Measurements from ENCODE around the gene KRTAP10-12.

DNA sequence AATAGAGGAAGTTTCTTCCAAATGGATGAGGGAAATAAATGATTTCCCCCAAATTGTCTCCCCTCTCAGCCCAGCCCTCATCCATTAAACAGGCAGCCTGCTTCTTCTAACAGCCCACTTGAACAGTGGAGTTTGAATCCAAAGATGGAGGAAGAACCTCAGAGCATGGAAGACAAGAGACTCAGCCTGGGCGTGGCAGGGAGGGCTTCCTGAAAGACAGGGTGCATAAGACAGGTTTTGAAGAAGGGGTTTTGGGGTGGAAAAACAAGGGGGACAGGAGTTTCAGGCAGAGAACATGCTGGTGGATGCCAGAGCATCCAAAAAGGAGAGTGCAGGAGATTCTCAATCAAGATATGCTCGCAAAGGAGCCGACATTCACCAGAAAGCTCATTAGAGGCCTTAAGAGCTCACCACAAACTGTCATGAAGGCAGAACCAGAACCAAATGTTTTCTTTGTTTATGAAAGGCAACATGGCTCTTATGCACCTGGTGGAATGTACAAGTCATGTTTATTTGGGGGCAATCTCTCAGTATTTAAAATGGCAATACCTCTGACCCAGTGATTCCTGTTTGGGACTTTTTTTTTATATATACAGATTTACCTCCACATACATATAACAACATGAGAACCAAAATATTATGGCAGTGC is 40.9 kb downstream of the KRTAP10-12 start:
- TF ChIP-seq, protein P1, sequence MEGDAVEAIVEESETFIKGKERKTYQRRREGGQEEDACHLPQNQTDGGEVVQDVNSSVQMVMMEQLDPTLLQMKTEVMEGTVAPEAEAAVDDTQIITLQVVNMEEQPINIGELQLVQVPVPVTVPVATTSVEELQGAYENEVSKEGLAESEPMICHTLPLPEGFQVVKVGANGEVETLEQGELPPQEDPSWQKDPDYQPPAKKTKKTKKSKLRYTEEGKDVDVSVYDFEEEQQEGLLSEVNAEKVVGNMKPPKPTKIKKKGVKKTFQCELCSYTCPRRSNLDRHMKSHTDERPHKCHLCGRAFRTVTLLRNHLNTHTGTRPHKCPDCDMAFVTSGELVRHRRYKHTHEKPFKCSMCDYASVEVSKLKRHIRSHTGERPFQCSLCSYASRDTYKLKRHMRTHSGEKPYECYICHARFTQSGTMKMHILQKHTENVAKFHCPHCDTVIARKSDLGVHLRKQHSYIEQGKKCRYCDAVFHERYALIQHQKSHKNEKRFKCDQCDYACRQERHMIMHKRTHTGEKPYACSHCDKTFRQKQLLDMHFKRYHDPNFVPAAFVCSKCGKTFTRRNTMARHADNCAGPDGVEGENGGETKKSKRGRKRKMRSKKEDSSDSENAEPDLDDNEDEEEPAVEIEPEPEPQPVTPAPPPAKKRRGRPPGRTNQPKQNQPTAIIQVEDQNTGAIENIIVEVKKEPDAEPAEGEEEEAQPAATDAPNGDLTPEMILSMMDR (IDR thresholded peaks at IDR 0.05 in 2 of 3, conservative IDR thresholded peaks at IDR 0.05 in 1 of 3; ENCODE audit: borderline replicate concordance in 1 of 3, insufficient read depth in 1 of 3, low read depth in 2 of 3, low read length in 2 of 3): no peak
- no peak for TF ChIP-seq ZFX (IDR thresholded peaks at IDR 0.05)
- TF ChIP-seq EZH2 (IDR thresholded peaks at IDR 0.05): no peak
- no peak for TF ChIP-seq POLR2AphosphoS5 (IDR thresholded peaks at IDR 0.05; ENCODE audit: low read depth, low read length)
- TF ChIP-seq ZNF274 (IDR thresholded peaks at IDR 0.05; ENCODE audit: low read depth, low read length): no peak
- TF ChIP-seq, protein P2, sequence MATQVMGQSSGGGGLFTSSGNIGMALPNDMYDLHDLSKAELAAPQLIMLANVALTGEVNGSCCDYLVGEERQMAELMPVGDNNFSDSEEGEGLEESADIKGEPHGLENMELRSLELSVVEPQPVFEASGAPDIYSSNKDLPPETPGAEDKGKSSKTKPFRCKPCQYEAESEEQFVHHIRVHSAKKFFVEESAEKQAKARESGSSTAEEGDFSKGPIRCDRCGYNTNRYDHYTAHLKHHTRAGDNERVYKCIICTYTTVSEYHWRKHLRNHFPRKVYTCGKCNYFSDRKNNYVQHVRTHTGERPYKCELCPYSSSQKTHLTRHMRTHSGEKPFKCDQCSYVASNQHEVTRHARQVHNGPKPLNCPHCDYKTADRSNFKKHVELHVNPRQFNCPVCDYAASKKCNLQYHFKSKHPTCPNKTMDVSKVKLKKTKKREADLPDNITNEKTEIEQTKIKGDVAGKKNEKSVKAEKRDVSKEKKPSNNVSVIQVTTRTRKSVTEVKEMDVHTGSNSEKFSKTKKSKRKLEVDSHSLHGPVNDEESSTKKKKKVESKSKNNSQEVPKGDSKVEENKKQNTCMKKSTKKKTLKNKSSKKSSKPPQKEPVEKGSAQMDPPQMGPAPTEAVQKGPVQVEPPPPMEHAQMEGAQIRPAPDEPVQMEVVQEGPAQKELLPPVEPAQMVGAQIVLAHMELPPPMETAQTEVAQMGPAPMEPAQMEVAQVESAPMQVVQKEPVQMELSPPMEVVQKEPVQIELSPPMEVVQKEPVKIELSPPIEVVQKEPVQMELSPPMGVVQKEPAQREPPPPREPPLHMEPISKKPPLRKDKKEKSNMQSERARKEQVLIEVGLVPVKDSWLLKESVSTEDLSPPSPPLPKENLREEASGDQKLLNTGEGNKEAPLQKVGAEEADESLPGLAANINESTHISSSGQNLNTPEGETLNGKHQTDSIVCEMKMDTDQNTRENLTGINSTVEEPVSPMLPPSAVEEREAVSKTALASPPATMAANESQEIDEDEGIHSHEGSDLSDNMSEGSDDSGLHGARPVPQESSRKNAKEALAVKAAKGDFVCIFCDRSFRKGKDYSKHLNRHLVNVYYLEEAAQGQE (IDR thresholded peaks at IDR 0.05; ENCODE audit: low read depth): no peak
- no peak for TF ChIP-seq SP1 (IDR thresholded peaks at IDR 0.05; ENCODE audit: low read depth)
- no peak for TF ChIP-seq EGR1 (IDR thresholded peaks at IDR 0.05; ENCODE audit: low read depth)
- no peak for TF ChIP-seq SIN3A (IDR thresholded peaks at IDR 0.05; ENCODE audit: low read depth)
- TF ChIP-seq JUND (IDR thresholded peaks at IDR 0.05): no peak
- TF ChIP-seq CEBPB (IDR thresholded peaks at IDR 0.05; ENCODE audit: low read depth): no peak
- TF ChIP-seq ELF1 (IDR thresholded peaks at IDR 0.05; ENCODE audit: borderline replicate concordance, low read depth): no peak
- no peak for TF ChIP-seq EZH2phosphoT487 (IDR thresholded peaks at IDR 0.05; ENCODE audit: borderline replicate concordance)
- TF ChIP-seq POLR2A (IDR thresholded peaks at IDR 0.05; ENCODE audit: borderline replicate concordance, extremely low read depth, insufficient read depth, insufficient read length): no peak
